ENCODE measurements around the gene FAM228B.

DNA sequence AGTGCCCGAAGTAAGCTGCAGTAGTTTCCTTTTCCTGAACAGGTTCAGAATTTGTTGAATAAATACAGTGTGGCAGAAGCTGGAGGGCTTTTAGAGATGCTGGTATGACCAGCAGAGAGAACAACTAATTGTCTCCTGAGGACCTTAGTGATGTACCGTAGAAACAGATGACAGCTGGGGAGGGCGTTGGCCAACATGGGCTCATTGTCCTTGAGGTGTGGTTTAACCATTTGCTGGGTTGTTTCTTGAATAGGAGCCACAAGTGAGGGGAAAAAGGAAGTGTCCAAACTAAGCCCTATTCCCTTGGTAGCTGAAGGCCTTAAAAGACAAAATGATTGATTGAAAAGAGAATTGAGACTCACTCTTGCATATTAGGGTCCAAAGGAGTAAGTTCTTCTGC is 39.9 kb downstream of the FAM228B start:
- TF ChIP-seq POLR2AphosphoS5 (IDR thresholded peaks at IDR 0.05; ENCODE audit: borderline replicate concordance, low read depth, low read length): no peak
- no peak for TF ChIP-seq EZH2 (IDR thresholded peaks at IDR 0.05)
- TF ChIP-seq FOXP2 (optimal IDR thresholded peaks at IDR 0.05; ENCODE audit: control extremely low read depth, extremely low read length, insufficient read depth): no peak

All from SK-N-MC (cell line).